WTC11 (cell line): Measurements from ENCODE around the gene HDAC8. TPM values are rescaled to one million over a fixed set of nuclear protein-coding genes. Genes with fewer than 3 reads are reported as not detected.

ENCODE experiments used
- ATAC-seq: fragments of 200-7000 bp; cut with Tn5 transposase; 2 replicates; pipeline ENCODE4 v1.10.0; 2021; ENCODE audit warnings: mild to moderate bottlenecking, moderate library complexity
- CTCF ChIA-PET: fragments of 300-600 bp; sonication (Branson Sonifier 250); formaldehyde crosslinking; loops from one replicate; lab custom pipeline; 2021; ENCODE audit warnings: antibody characterized with exemption; lab: Charles Lee
- POLR2A ChIA-PET: fragments of 350-600 bp; sonication (Branson Sonifier 250); formaldehyde crosslinking; loops from one replicate; lab custom pipeline; 2021; ENCODE audit warnings: antibody characterized with exemption; lab: Charles Lee
- DNase-seq: peaks from one replicate; pipeline ENCODE4 v3.0.0; 2021; ENCODE audit warnings: low spot score
- H3K27ac Mint-ChIP-seq: 2 replicates; pipeline ENCODE4 v1.8.0; 2021; ENCODE audit warnings: mixed read lengths
- H3K27me3 Mint-ChIP-seq: 2 replicates; pipeline ENCODE4 v1.8.0; 2021; ENCODE audit warnings: low read depth, mild to moderate bottlenecking, moderate library complexity, mixed read lengths
- H3K36me3 Mint-ChIP-seq: 2 replicates; pipeline ENCODE4 v1.8.0; 2021; ENCODE audit warnings: mixed read lengths
- H3K4me1 Mint-ChIP-seq: 2 replicates; pipeline ENCODE4 v1.8.0; 2022; ENCODE audit warnings: mixed read lengths
- H3K4me3 Mint-ChIP-seq: 2 replicates; pipeline ENCODE4 v1.8.0; 2021; ENCODE audit warnings: mild to moderate bottlenecking, moderate library complexity, mixed read lengths
- H3K9me3 Mint-ChIP-seq: 2 replicates; pipeline ENCODE4 v1.8.0; 2021; ENCODE audit warnings: mixed read lengths
- ATF1 ChIP-seq: sonication (generic); formaldehyde crosslinking; IDR thresholded peaks from 2 replicates; pipeline ENCODE4 v1.8.1; 2023; ENCODE audit warnings: mild to moderate bottlenecking, moderate library complexity, missing genetic modification reagents
- ATF6 ChIP-seq: sonication (generic); formaldehyde crosslinking; IDR thresholded peaks from 2 replicates; pipeline ENCODE4 v1.8.1; 2023; ENCODE audit warnings: mild to moderate bottlenecking, missing genetic modification reagents
- CREM ChIP-seq: sonication (generic); formaldehyde crosslinking; IDR thresholded peaks from 2 replicates; pipeline ENCODE4 v1.8.1; 2022; ENCODE audit warnings: mild to moderate bottlenecking, missing genetic modification reagents, moderate library complexity
- HMGXB4 ChIP-seq: sonication (generic); formaldehyde crosslinking; IDR thresholded peaks from 2 replicates; pipeline ENCODE4 v1.8.1; 2023; ENCODE audit warnings: mild to moderate bottlenecking, moderate library complexity, missing genetic modification reagents
- IRF2 ChIP-seq: sonication (generic); formaldehyde crosslinking; IDR thresholded peaks from 2 replicates; pipeline ENCODE4 v1.8.0; 2022; ENCODE audit warnings: low read depth, missing genetic modification reagents, borderline replicate concordance
- MYBL2 ChIP-seq: sonication (generic); formaldehyde crosslinking; IDR thresholded peaks from 2 replicates; pipeline ENCODE4 v1.8.1; 2023; ENCODE audit warnings: mild to moderate bottlenecking, moderate library complexity, missing genetic modification reagents
- NFE2L1 ChIP-seq: sonication (generic); formaldehyde crosslinking; IDR thresholded peaks from 2 replicates; pipeline ENCODE4 v1.8.1; 2023; ENCODE audit warnings: missing genetic modification reagents
- NR2C2 ChIP-seq: sonication (generic); formaldehyde crosslinking; IDR thresholded peaks from 2 replicates; pipeline ENCODE4 v1.8.0; 2022; ENCODE audit warnings: mild to moderate bottlenecking, missing genetic modification reagents
- OVOL2 ChIP-seq: fragments of 250-450 bp; sonication (Bioruptor Pico); IDR thresholded peaks from 2 replicates; pipeline ENCODE4 v1.9.0; 2021; ENCODE audit warnings: mild to moderate bottlenecking, borderline replicate concordance
- PRRX2 ChIP-seq: fragments of 250-450 bp; sonication (Bioruptor Pico); IDR thresholded peaks from 2 replicates; pipeline ENCODE4 v1.8.0; 2021; ENCODE audit warnings: mild to moderate bottlenecking
- SMAD3 ChIP-seq: sonication (generic); formaldehyde crosslinking; IDR thresholded peaks from 2 replicates; pipeline ENCODE4 v1.8.0; 2022; ENCODE audit warnings: missing genetic modification reagents, mild to moderate bottlenecking, borderline replicate concordance
- SP1 ChIP-seq: sonication (generic); formaldehyde crosslinking; conservative IDR thresholded peaks from 2 replicates; pipeline ENCODE4 v1.8.1; 2022; ENCODE audit warnings: missing genetic modification reagents
- TCF7 ChIP-seq: sonication (generic); formaldehyde crosslinking; IDR thresholded peaks from 2 replicates; pipeline ENCODE4 v1.8.0; 2022; ENCODE audit warnings: mild to moderate bottlenecking, low read depth, missing genetic modification reagents, moderate library complexity
- ZBTB21 ChIP-seq: sonication (generic); formaldehyde crosslinking; IDR thresholded peaks from 2 replicates; pipeline ENCODE4 v1.8.1; 2023; ENCODE audit warnings: mild to moderate bottlenecking, missing genetic modification reagents, borderline replicate concordance
- ZNF121 ChIP-seq: sonication (generic); formaldehyde crosslinking; IDR thresholded peaks from 2 replicates; pipeline ENCODE4 v1.8.0; 2023; ENCODE audit warnings: missing genetic modification reagents
- ZNF219 ChIP-seq: sonication (generic); formaldehyde crosslinking; IDR thresholded peaks from 2 replicates; pipeline ENCODE4 v1.8.0; 2023; ENCODE audit warnings: missing genetic modification reagents, mild to moderate bottlenecking, borderline replicate concordance
- ZNF263 ChIP-seq: sonication (generic); formaldehyde crosslinking; IDR thresholded peaks from 2 replicates; pipeline ENCODE4 v1.8.1; 2022; ENCODE audit warnings: low read depth, mild to moderate bottlenecking, moderate library complexity, missing genetic modification reagents
- ZNF671 ChIP-seq: fragments of 250-450 bp; sonication (Bioruptor Pico); IDR thresholded peaks from 2 replicates; pipeline ENCODE4 v1.8.0; 2021; ENCODE audit warnings: mild to moderate bottlenecking
- total RNA-seq: library from RNA; stranded (reverse); gene quantifications from 3 replicates; pipeline ENCODE4 v1.2.3, GENCODE V29; 2021
- TF ChIP-seq, protein P1 (sequence below): fragments of 250-450 bp; sonication (Bioruptor Pico); IDR thresholded peaks from 2 replicates; pipeline ENCODE4 v1.8.0; 2021; ENCODE audit warnings: mild to moderate bottlenecking
- TF ChIP-seq, protein P2 (sequence below): sonication (generic); formaldehyde crosslinking; IDR thresholded peaks from 2 replicates; pipeline ENCODE4 v1.8.1; 2023; ENCODE audit warnings: mild to moderate bottlenecking, missing genetic modification reagents
- TF ChIP-seq, protein P3 (sequence below): sonication (generic); formaldehyde crosslinking; IDR thresholded peaks from 2 replicates; pipeline ENCODE4 v1.8.0; 2023; ENCODE audit warnings: missing genetic modification reagents

HDAC8 gene
- total RNA-seq, 1 experiment from 2014 or later, result 22.5 TPM

- no peak for TF ChIP-seq ZNF263 (CRISPR knock-in tag)
- no peak for TF ChIP-seq HMGXB4 (CRISPR knock-in tag)
- TF ChIP-seq, all 79 proteins: peak for 0
These were observed 179.5 kb downstream of the HDAC8 start (continued) for GRCh38 chrX:72392816-72393800.

GRCh38 chrX:72392042-72392441, 180.6 kb downstream of the HDAC8 start:
- Mint-ChIP-seq H3K27me3 (no peaks in the 10 kb centered on the region), H3K4me3 (no peak overlapping the region), H3K9me3 (no peaks in the 10 kb centered on the region), H3K36me3 (no peaks in the 10 kb centered on the region), H3K27ac (no peak overlapping the region), H3K4me1 (peaks cover 38% of the 10 kb centered on the region)
- DNase-seq, result no peak
- POLR2A ChIA-PET, result no interaction called here
- no peak for TF ChIP-seq PRRX2 (CRISPR knock-in tag)
- ATAC-seq, result no peak
- CTCF ChIA-PET, result interaction anchor here (1.0 kb wide), 1 partner anchor 162 kb away, joined by 3 read pairs; no protein-coding TSS in a partner anchor

GRCh38 chrX:72387247-72387646, 185.4 kb downstream of the HDAC8 start:
- 0 out of 2 replicates have a peak, but pooled peaks have one; percentile 53 for ATAC-seq
- POLR2A ChIA-PET, result no interaction called here

More at GRCh38 chrX:72387247-72387646, 185.4 kb downstream of the HDAC8 start:
- H3K4me1 Mint-ChIP-seq, result peaks cover 13% of the 10 kb centered on the region
- no peaks in the 10 kb centered on the region for H3K36me3 Mint-ChIP-seq
- no peaks in the 10 kb centered on the region for H3K27me3 Mint-ChIP-seq
- no peak overlapping the region for H3K4me3 Mint-ChIP-seq
- TF ChIP-seq, protein P1, sequence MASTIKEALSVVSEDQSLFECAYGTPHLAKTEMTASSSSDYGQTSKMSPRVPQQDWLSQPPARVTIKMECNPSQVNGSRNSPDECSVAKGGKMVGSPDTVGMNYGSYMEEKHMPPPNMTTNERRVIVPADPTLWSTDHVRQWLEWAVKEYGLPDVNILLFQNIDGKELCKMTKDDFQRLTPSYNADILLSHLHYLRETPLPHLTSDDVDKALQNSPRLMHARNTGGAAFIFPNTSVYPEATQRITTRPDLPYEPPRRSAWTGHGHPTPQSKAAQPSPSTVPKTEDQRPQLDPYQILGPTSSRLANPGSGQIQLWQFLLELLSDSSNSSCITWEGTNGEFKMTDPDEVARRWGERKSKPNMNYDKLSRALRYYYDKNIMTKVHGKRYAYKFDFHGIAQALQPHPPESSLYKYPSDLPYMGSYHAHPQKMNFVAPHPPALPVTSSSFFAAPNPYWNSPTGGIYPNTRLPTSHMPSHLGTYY (CRISPR knock-in tag), result no peak
- TF ChIP-seq OVOL2 (CRISPR knock-in tag) (no peak), IRF2 (CRISPR knock-in tag) (no peak), ZNF121 (CRISPR knock-in tag) (no peak), TCF7 (CRISPR knock-in tag) (no peak), ZNF671 (CRISPR knock-in tag) (no peak), ATF6 (CRISPR knock-in tag) (no peak), ZBTB21 (no peak), ATF1 (CRISPR knock-in tag) (no peak), MYBL2 (CRISPR knock-in tag) (no peak), NFE2L1 (CRISPR knock-in tag) (no peak), NR2C2 (no peak), SP1 (no peak), SMAD3 (CRISPR knock-in tag) (no peak), ZNF219 (no peak), CREM (CRISPR knock-in tag) (no peak)
- TF ChIP-seq, protein P2, sequence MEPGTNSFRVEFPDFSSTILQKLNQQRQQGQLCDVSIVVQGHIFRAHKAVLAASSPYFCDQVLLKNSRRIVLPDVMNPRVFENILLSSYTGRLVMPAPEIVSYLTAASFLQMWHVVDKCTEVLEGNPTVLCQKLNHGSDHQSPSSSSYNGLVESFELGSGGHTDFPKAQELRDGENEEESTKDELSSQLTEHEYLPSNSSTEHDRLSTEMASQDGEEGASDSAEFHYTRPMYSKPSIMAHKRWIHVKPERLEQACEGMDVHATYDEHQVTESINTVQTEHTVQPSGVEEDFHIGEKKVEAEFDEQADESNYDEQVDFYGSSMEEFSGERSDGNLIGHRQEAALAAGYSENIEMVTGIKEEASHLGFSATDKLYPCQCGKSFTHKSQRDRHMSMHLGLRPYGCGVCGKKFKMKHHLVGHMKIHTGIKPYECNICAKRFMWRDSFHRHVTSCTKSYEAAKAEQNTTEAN (CRISPR knock-in tag), result no peak
- TF ChIP-seq, protein P3, sequence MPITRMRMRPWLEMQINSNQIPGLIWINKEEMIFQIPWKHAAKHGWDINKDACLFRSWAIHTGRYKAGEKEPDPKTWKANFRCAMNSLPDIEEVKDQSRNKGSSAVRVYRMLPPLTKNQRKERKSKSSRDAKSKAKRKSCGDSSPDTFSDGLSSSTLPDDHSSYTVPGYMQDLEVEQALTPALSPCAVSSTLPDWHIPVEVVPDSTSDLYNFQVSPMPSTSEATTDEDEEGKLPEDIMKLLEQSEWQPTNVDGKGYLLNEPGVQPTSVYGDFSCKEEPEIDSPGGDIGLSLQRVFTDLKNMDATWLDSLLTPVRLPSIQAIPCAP, result no peak
- no peak for DNase-seq
- CTCF ChIA-PET, result interaction anchor here (1.1 kb wide), 1 partner anchor 89 kb away, joined by 7 read pairs; no protein-coding TSS in a partner anchor
- no peaks in the 10 kb centered on the region for H3K9me3 Mint-ChIP-seq
- H3K27ac Mint-ChIP-seq, result no peak overlapping the region
